ENCODE measurements around the gene DMD. TPM values are rescaled to one million over a fixed set of nuclear protein-coding genes. Genes with fewer than 3 reads are reported as not detected.

Gene DMD
- total and polyA plus RNA-seq, 2 of the 8 experiments (the other 6 are each of a cell fraction or from before 2014, with no cell fraction given): 4.8 to 7.4 TPM

- POLR2A ChIA-PET (ENCODE audit: partially characterized antibody): no interaction called here
- no peaks in the 10 kb centered on the region for H3K79me2 ChIP-seq (ENCODE audit: control insufficient read depth in 1 of 2, insufficient read depth in 2 of 2, low read length in 2 of 2)
- H4K20me1 ChIP-seq (replicated peaks in 1 of 2; ENCODE audit: control insufficient read depth in 1 of 2, insufficient read depth in 2 of 2, low read length in 2 of 2): no peaks in the 10 kb centered on the region
- H3K27ac ChIP-seq (ENCODE audit: low read depth, low read length): no peak overlapping the region
- FAIRE-seq (peak; percentile 68), DNase-seq (ENCODE audit: low read depth in 1 of 2, low spot score in 2 of 2) (no peak)
- no peaks in the 10 kb centered on the region for H3K36me3 ChIP-seq (ENCODE audit: control insufficient read depth in 2 of 4, insufficient read depth in 4 of 4, low read length in 3 of 4)
- no peaks in the 10 kb centered on the region for H3K9me3 ChIP-seq (ENCODE audit: insufficient read depth in 2 of 2, low read depth in 1 of 2, low read length in 1 of 2)
- H3K4me3 ChIP-seq (ENCODE audit: extremely low read depth in 1 of 4, insufficient read depth in 2 of 4, low read depth in 3 of 4, low read length in 4 of 4): no peak overlapping the region
- WGBS, 2 experiments (ENCODE audit: extremely low coverage in 1 of 2, insufficient coverage in 1 of 2, insufficient read length in 1 of 2, insufficient replicate concordance in 2 of 2, low coverage in 1 of 2, low lambda C conversion rate in 2 of 2, missing lambda C conversion rate in 1 of 2): 18% methylated on average over 4 of the region's 4 CpGs; no CpG with 5 or more reads in 1 of the 2 experiments
- CTCF ChIA-PET (ENCODE audit: partially characterized antibody): interaction anchor here (1.3 to 2.2 kb wide), 4 partner anchors 13 to 621 kb away, joined by 4 to 10 read pairs (median 10); no protein-coding TSS in a partner anchor
- no peak overlapping the region for H2BK12ac ChIP-seq (ENCODE audit: low read depth, low read length)
- H3K23me2 ChIP-seq (ENCODE audit: low read depth, low read length): no peaks in the 10 kb centered on the region
- H3K79me1 ChIP-seq (ENCODE audit: low read depth, low read length): no peaks in the 10 kb centered on the region
- H3K56ac ChIP-seq (replicated peaks; ENCODE audit: insufficient read length, low read depth, low read length): no peak overlapping the region
- H3K4ac ChIP-seq (replicated peaks; ENCODE audit: insufficient read length, low read depth, low read length): no peak overlapping the region
- no peak overlapping the region for H2AFZ ChIP-seq (ENCODE audit: low read length)
- H4K91ac ChIP-seq (replicated peaks; ENCODE audit: insufficient read length, low read length): no peak overlapping the region
- H4K5ac ChIP-seq (ENCODE audit: insufficient read length, low read depth, low read length): no peak overlapping the region
- no peak overlapping the region for H2BK15ac ChIP-seq (ENCODE audit: low read length)
- H2BK120ac ChIP-seq (replicated peaks; ENCODE audit: low read depth, low read length): no peak overlapping the region
- no peak overlapping the region for H2BK5ac ChIP-seq (ENCODE audit: low read depth, low read length)
- H3K14ac ChIP-seq (ENCODE audit: insufficient read length): no peak overlapping the region
- no peak overlapping the region for H3K4me2 ChIP-seq (ENCODE audit: insufficient read depth in 1 of 2, low read depth in 2 of 2, low read length in 2 of 2)
- no peak overlapping the region for H2AK5ac ChIP-seq (ENCODE audit: low read depth, low read length)
- H4K8ac ChIP-seq (ENCODE audit: extremely low read depth, insufficient read depth, low read length): no peak overlapping the region
- H3K9ac ChIP-seq (replicated peaks in 1 of 4; ENCODE audit: extremely low read depth in 1 of 4, low read depth in 3 of 4, low read length in 3 of 4): no peak overlapping the region
- H3K18ac ChIP-seq (ENCODE audit: extremely low read depth, low read length): no peak overlapping the region
- no peak overlapping the region for H3K23ac ChIP-seq (ENCODE audit: insufficient read length)
- H2BK20ac ChIP-seq (ENCODE audit: low read length): no peak overlapping the region
- TF ChIP-seq RAD21 (IDR thresholded peaks at IDR 0.05 in 1 of 2, conservative IDR thresholded peaks at IDR 0.05 in 1 of 2; ENCODE audit: low read depth in 2 of 2, low read length in 2 of 2) (peak in 1 of 2 experiments; percentile 50; a peak in 3 of 4 replicates), CTCF (IDR thresholded peaks at IDR 0.05; ENCODE audit: control extremely low read depth in 1 of 3, insufficient read depth in 1 of 3, low read depth in 1 of 3, low read length in 3 of 3) (peak in 1 of 3 experiments; percentile 15; a peak in 1 of 4 replicates), SIX5 (IDR thresholded peaks at IDR 0.05; ENCODE audit: low read depth, low read length) (no peak)
- H3K4me1 ChIP-seq (replicated peaks in 1 of 4; ENCODE audit: control insufficient read depth in 3 of 4, insufficient read depth in 4 of 4, low read length in 3 of 4): no peaks in the 10 kb centered on the region
- H3K27me3 ChIP-seq (replicated peaks in 1 of 4; ENCODE audit: control insufficient read depth in 3 of 4, extremely low read depth in 1 of 4, insufficient read depth in 3 of 4, low read length in 3 of 4): no peaks in the 10 kb centered on the region
Measured at GRCh38 chrX:31658360-31658759, 1553.0 kb downstream of the DMD start.

Data from H1 (cell line).